Uterus (tissue), 4 donors: ENCODE measurements around the gene IGF1R. TPM values are rescaled to one million over a fixed set of nuclear protein-coding genes. Genes with fewer than 3 reads are reported as not detected.
A peak's percentile ranks its signal among the peaks of the same experiment; 100 is the strongest.

Experiments used
- DNase-seq, 2 donors: peaks; one replicate each; pipeline ENCODE4 v3.0.0-alpha.2; 2019 to 2020
- H3K27ac ChIP-seq, 2 donors: fragments of 200-600 bp; sonication (generic); 1 replicate in 1 of 2; 2 replicates in 1 of 2; pipeline ENCODE4 v1.5.1; 2016 to 2018
- H3K27me3 ChIP-seq, 2 donors: fragments of 200-600 bp; sonication (generic); one replicate each; pipeline ENCODE4 v1.5.1; 2018 to 2019; ENCODE audit warnings: control low read depth in 1 of 2
- H3K36me3 ChIP-seq, 2 donors: fragments of 200-600 bp; sonication (generic); one replicate each; pipeline ENCODE4 v1.5.1; 2019; ENCODE audit warnings: control low read depth in 1 of 2
- H3K4me1 ChIP-seq, 2 donors: fragments of 200-600 bp; sonication (generic); one replicate each; pipeline ENCODE4 v1.5.1; 2018 to 2019; ENCODE audit warnings: control low read depth in 1 of 2
- H3K4me3 ChIP-seq, 2 donors: fragments of 200-600 bp; sonication (generic); 1 replicate in 1 of 2; 2 replicates in 1 of 2; pipeline ENCODE4 v1.5.1; 2018 to 2019; ENCODE audit warnings: mild to moderate bottlenecking in 1 of 2
- H3K9me3 ChIP-seq, 2 donors: fragments of 200-600 bp; sonication (generic); one replicate each; pipeline ENCODE4 v1.5.1; 2019; ENCODE audit warnings: control low read depth in 1 of 2
- POLR2A ChIP-seq, 2 donors: fragments of 450-650 bp; IDR thresholded peaks; one replicate each; pipeline ENCODE4 v1.6.1; 2016; ENCODE audit warnings: antibody characterized with exemption in 2 of 2, mild to moderate bottlenecking in 1 of 2, moderate library complexity in 1 of 2
- intact Hi-C: fragments of 100-400 bp; cut with DNase I; formaldehyde crosslinking; loops from one replicate; pipeline ENCODE4 v1.15.1; 2023; ENCODE audit warnings: low total_unique reads
- total RNA-seq, 4 donors: library from RNA; depleted of rRNA in 3 of 4; stranded (reverse); fragments of >200 nt in 3 of 4; gene quantifications; one replicate each; pipeline versions ENCODE4 v1.1.0 to v1.2.4, GENCODE V29; 2014 to 2023
- TF ChIP-seq, protein P1 (sequence below), 4 experiments: fragments of 200-600 bp in 2 of 4; fragments of 450-650 bp in 2 of 4; sonication (generic) in 2 of 4; IDR thresholded peaks; one replicate each; pipeline ENCODE4 v1.5.1; 2016 to 2019; ENCODE audit warnings: antibody characterized with exemption in 4 of 4, mild to moderate bottlenecking in 2 of 4, moderate library complexity in 1 of 4
- donor health status: DM: yes; HTN: yes; CAD: no.

Gene IGF1R
- 10 to 100 TPM; 30.0 to 95.2 (median 57.5) TPM for total RNA-seq

DNA sequence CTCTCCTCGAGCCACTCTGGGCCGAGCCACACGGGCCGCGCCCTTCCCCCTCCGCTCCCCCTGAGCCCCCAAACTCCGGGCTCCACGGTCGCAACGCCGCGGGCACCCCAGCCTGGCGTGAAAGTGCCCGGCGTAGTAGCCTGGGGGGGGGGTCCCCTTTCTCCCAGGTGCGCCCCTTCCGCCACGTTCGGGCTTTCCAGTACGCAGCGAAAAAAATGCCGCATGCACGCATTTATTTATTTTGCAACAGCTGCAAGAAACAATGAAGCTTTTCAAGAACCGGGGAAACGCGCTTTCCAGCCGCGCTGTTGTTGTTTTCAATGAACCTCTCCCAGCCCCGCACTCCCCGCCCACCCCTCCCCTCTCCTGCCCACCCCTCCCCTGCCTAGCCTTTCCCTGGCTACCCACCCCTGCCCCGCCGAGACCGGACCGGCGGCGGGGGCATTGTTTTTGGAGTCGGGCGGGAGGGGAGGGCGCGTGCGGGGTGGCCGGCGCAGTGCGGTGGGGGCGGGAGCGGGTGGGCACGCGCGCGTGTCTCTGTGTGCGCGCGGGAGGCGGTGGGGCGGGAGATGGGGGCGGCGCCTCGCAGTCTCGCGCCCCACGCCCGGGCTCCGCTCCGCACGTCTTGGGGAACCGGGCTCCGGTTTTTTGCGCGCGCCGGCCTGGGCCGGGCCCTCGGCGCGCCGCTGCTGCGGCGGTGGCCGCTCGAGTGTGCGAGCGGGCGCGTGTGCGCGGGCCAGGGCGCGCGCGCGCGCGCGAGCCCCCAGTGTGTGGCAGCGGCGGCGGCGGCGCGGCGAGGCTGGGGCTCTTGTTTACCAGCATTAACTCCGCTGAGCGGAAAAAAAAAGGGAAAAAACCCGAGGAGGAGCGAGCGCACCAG, at the start of gene IGF1R:
Gene IGF1R, plus strand, starts transcription at position 766 of the 880 bp plus-strand sequence. CDS start 1,043 bp downstream, outside the sequence.
- peaks cover 0 to 2% of the 10 kb centered on the region in 2 donors for H3K4me1 ChIP-seq
- H3K9me3 ChIP-seq, result no peaks in the 10 kb centered on the region
- peak within 1 kb of the TSS; percentile 97 to 100 for H3K27ac ChIP-seq
- H3K27me3 ChIP-seq, result peaks cover 0 to 5% of the 10 kb centered on the region in 2 donors
- TF ChIP-seq, protein P1, sequence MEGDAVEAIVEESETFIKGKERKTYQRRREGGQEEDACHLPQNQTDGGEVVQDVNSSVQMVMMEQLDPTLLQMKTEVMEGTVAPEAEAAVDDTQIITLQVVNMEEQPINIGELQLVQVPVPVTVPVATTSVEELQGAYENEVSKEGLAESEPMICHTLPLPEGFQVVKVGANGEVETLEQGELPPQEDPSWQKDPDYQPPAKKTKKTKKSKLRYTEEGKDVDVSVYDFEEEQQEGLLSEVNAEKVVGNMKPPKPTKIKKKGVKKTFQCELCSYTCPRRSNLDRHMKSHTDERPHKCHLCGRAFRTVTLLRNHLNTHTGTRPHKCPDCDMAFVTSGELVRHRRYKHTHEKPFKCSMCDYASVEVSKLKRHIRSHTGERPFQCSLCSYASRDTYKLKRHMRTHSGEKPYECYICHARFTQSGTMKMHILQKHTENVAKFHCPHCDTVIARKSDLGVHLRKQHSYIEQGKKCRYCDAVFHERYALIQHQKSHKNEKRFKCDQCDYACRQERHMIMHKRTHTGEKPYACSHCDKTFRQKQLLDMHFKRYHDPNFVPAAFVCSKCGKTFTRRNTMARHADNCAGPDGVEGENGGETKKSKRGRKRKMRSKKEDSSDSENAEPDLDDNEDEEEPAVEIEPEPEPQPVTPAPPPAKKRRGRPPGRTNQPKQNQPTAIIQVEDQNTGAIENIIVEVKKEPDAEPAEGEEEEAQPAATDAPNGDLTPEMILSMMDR (IDR thresholded peaks at IDR 0.05), result peak in 3 of 4 experiments; percentile 17 to 51 (median 24)
- peak; percentile 57 to 66 for TF ChIP-seq POLR2A (IDR thresholded peaks at IDR 0.05)
- H3K4me3 ChIP-seq, result peak within 1 kb of the TSS; percentile 75 to 90
- H3K36me3 ChIP-seq, result no peaks in the 10 kb centered on the region
- peak; percentile 85 to 92 for DNase-seq
- intact Hi-C loops, result no loop called here

DNA sequence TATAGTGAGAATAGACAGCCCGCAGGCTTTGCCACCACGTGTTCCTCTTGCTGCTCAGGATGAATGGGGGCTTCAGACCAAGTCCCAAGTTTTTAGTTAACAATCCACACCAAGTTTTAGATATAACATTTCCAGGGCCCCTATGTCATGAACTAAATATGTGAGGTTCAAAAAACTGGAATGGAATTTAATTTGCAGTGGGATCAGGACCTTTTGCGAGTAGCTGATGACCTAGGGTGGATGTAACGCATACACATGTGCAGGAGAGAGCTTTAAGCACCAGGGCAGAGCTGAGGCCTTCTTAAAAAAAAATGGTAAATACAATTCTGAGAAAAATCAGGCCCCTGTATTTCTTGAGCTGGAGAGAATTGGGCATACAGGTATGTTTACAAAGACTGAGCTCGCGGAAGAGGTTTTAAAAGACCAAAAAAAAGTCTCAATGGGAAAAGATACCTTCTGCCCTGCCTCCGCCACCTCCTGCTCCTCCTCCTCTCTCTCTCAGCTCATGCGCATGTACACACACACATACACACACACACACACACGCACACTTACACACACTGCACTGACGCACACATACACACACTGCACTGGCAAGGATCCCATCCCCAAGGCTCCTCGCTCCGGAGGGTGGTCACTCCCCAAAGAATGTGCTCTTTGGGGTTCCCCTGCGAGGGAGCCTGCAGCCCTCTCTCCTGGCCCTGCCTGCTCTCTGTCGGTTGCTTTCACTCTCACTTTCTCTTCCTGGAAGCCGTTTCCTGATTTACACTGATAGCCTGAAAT, 48.2 kb upstream of the IGF1R start:
- peak; percentile 34 to 45 for DNase-seq
- no peak for TF ChIP-seq POLR2A (IDR thresholded peaks at IDR 0.05)
- TF ChIP-seq, protein P1 (IDR thresholded peaks at IDR 0.05), result no peak
- intact Hi-C loops, result no loop called here
- peaks cover 0 to 6% of the 10 kb centered on the region in 2 donors for H3K4me1 ChIP-seq
- no peaks in the 10 kb centered on the region for H3K27me3 ChIP-seq
- H3K27ac ChIP-seq, result peak overlapping the region; percentile 53 to 65
- peak overlapping the region; percentile 27 to 36 for H3K4me3 ChIP-seq
- no peaks in the 10 kb centered on the region for H3K9me3 ChIP-seq
- H3K36me3 ChIP-seq, result no peaks in the 10 kb centered on the region

DNA sequence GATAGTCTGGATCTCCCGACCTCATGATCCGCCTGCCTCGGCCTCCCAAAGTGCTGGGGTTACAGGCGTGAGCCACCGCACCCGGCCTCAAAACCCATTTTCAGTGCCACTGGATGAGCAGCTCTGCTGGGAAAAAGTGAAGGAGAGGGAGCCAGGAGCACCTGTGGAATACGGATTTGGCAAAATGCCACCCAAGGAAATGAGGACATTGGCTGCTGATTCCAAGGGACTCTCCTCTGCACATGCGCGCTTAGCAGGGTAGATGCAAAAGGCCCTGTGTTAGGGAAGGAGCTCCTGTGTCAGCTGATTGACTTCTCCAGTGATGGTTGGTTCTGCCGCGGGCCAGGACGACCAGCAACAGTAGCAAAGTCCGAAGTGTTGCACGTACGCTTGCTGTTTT, 43.4 kb upstream of the IGF1R start:
- no peaks in the 10 kb centered on the region for H3K4me1 ChIP-seq
- intact Hi-C loops, result no loop called here
- no peaks in the 10 kb centered on the region for H3K36me3 ChIP-seq
- H3K27ac ChIP-seq, result no peak overlapping the region
- H3K27me3 ChIP-seq, result no peaks in the 10 kb centered on the region
- DNase-seq, result no peak
- H3K9me3 ChIP-seq, result no peaks in the 10 kb centered on the region
- no peak overlapping the region for H3K4me3 ChIP-seq
- TF ChIP-seq POLR2A (IDR thresholded peaks at IDR 0.05), result no peak
- TF ChIP-seq, protein P1 (IDR thresholded peaks at IDR 0.05), result no peak

DNA sequence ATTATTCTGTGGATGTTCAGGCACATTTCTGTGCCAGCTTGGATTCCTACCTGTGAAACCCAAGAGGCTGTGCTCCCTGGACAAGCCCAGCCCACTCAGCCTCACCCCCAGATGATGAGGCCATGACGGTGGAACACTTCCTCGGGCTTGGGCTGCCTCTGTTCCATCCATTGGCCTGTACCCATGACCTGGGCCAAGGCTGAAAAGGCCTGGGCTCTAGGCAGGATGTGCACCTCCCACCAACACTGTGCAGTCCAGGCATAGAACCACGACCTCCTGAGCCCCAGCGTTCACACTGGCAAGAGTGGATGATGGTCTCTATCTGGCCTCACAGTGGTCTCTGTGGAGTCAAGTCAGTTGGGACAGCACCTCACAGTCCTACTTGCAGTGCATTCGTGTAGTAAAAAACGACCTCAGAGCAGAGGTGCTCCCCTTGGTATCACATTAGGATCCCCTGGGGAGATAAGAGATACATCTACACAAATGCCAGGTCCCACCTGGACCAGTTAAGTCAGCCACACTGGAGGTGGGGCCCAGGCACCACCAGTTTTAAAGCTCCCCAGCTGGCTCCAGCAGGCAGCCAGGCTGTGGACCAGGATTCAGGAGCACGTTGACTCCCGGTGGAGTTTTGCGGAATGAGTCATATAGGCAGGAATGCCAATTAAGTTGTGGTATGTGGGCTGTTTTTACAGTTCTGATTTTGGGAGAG, 39.0 kb upstream of the IGF1R start:
- no peak for DNase-seq
- TF ChIP-seq, protein P1 (IDR thresholded peaks at IDR 0.05), result no peak
- no peak for TF ChIP-seq POLR2A (IDR thresholded peaks at IDR 0.05)
- Histone ChIP-seq H3K27me3 (no peaks in the 10 kb centered on the region), H3K4me1 (no peaks in the 10 kb centered on the region), H3K27ac (no peak overlapping the region), H3K4me3 (no peak overlapping the region), H3K9me3 (no peaks in the 10 kb centered on the region), H3K36me3 (no peaks in the 10 kb centered on the region)
- intact Hi-C loops, result no loop called here
